ENCODE measurements around the gene ECT2L. TPM values are rescaled to one million over a fixed set of nuclear protein-coding genes. Genes with fewer than 3 reads are reported as not detected.

The ECT2L gene
- total RNA-seq, 1 donor from 2014 or later, result not detected

DNA sequence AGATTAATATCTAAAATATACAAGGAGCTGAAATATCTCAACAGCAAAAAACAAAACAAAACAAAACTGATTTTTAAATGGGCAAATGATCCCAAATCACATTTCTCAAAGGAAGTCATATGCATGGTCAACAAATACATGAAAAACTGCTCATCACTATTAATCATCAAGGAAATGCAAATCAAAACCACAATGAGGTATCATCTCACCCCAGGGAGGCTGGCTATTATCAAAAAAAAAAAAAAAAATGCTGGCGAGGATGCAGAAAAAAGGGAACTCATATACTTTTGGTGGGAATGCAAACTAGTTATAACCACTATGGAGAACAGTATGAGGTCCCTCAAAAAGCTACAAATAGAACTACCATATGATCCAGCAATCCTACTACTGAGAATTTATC, 157.6 kb downstream of the ECT2L start:
- no peaks in the 10 kb centered on the region for H3K27me3 Mint-ChIP-seq
- H3K9me3 Mint-ChIP-seq (ENCODE audit: low read depth), result no peaks in the 10 kb centered on the region
- peaks cover 19% of the 10 kb centered on the region for H3K4me1 Mint-ChIP-seq (ENCODE audit: low read depth)
- H3K4me3 Mint-ChIP-seq (ENCODE audit: low read depth), result no peak overlapping the region
- H3K27ac Mint-ChIP-seq, result no peak overlapping the region
- TF ChIP-seq CTCF (IDR thresholded peaks at IDR 0.05; ENCODE audit: unreplicated experiment), result no peak
- peaks cover 7% of the 10 kb centered on the region for H3K36me3 Mint-ChIP-seq (ENCODE audit: insufficient read depth)
- DNase-seq (ENCODE audit: low spot score, unreplicated experiment), result no peak

Other genes with a start within 250 kb of the ECT2L start
- gene CCDC28A, start 22.3 kb upstream of the ECT2L start, total RNA-seq, result 9.4 TPM in 2 replicates
- gene REPS1, start 192.2 kb downstream of the ECT2L start, total RNA-seq, result 60.3 and 64.3 TPM in 2 replicates
- 71.6 and 80.1 TPM in 2 replicates for gene ABRACL, start 232.7 kb downstream of the ECT2L start, total RNA-seq

All from progenitor cell of endocrine pancreas (in vitro differentiated cells).